EL (cell line): Measurements from ENCODE around the gene CHIA.
"Not testable (repeated sequence)": the region's sequence is repeated elsewhere in the genome, so short reads cannot be mapped to it uniquely, and the experiment has no call there.

ENCODE experiments used
- DNase-seq: peaks from one replicate; pipeline ENCODE4 v3.0.0-alpha.2; 2016

The CHIA gene

GRCh38 chr1:111286912-111287311 is 3.7 kb upstream of the CHIA start:
- DNase-seq, result no peak

GRCh38 chr1:111289371-111289770 is 1.3 kb upstream of the CHIA start:
- DNase-seq, result no peak

- no peak for DNase-seq
These were observed 547 bp upstream of the CHIA start for GRCh38 chr1:111290104-111290503.

GRCh38 chr1:111294390-111294789 is 3.7 kb downstream of the CHIA start:
- DNase-seq, result no peak

GRCh38 chr1:111302374-111302773 is 11.7 kb downstream of the CHIA start:
- no peak for DNase-seq

GRCh38 chr1:111309690-111310089 is 19.0 kb downstream of the CHIA start:
- DNase-seq, result no peak

GRCh38 chr1:111318523-111318922 is 27.9 kb downstream of the CHIA start:
- no peak for DNase-seq

- no peak for DNase-seq
These were observed 29.6 kb downstream of the CHIA start for GRCh38 chr1:111320066-111320879.

GRCh38 chr1:111323231-111323630 is 32.6 kb downstream of the CHIA start:
- DNase-seq, result peak; percentile 34

GRCh38 chr1:111332190-111332589 is 41.5 kb downstream of the CHIA start:
- no peak for DNase-seq

GRCh38 chr1:111334169-111334568 is 43.5 kb downstream of the CHIA start:
- peak; percentile 43 for DNase-seq

- DNase-seq, result not testable (repeated sequence)
These were observed 44.7 kb downstream of the CHIA start for GRCh38 chr1:111335214-111335877.

- not testable (repeated sequence) for DNase-seq
These were observed 48.2 kb downstream of the CHIA start for GRCh38 chr1:111338849-111339248.

- DNase-seq, result peak; percentile 70
These were observed 55.6 kb downstream of the CHIA start for GRCh38 chr1:111346089-111346885.

GRCh38 chr1:111347026-111347425 is 56.4 kb downstream of the CHIA start:
- DNase-seq, result no peak

GRCh38 chr1:111351700-111352099 is 61.0 kb downstream of the CHIA start:
- no peak for DNase-seq

- DNase-seq, result no peak
These were observed 63.9 kb downstream of the CHIA start for GRCh38 chr1:111354584-111354983.

GRCh38 chr1:111358964-111359363 is 68.3 kb downstream of the CHIA start:
- no peak for DNase-seq

GRCh38 chr1:111359376-111359775 is 68.7 kb downstream of the CHIA start:
- DNase-seq, result no peak

GRCh38 chr1:111360257-111360656 is 69.6 kb downstream of the CHIA start:
- DNase-seq, result not testable (repeated sequence)

- no peak for DNase-seq
These were observed 71.1 kb downstream of the CHIA start for GRCh38 chr1:111361761-111362160.

- peak; percentile 12 for DNase-seq
These were observed 74.0 kb downstream of the CHIA start for GRCh38 chr1:111364690-111365089.

- peak; percentile 4 for DNase-seq
These were observed 75.6 kb downstream of the CHIA start for GRCh38 chr1:111366256-111366655.

GRCh38 chr1:111369177-111369576 is 78.5 kb downstream of the CHIA start:
- DNase-seq, result no peak
